ENCODE measurements around the gene SHLD2. TPM values are rescaled to one million over a fixed set of nuclear protein-coding genes. Genes with fewer than 3 reads are reported as not detected.

Gene SHLD2
- total and polyA plus RNA-seq, 7 donors: 7.9 to 25.7 (median 13.9) TPM

DNA sequence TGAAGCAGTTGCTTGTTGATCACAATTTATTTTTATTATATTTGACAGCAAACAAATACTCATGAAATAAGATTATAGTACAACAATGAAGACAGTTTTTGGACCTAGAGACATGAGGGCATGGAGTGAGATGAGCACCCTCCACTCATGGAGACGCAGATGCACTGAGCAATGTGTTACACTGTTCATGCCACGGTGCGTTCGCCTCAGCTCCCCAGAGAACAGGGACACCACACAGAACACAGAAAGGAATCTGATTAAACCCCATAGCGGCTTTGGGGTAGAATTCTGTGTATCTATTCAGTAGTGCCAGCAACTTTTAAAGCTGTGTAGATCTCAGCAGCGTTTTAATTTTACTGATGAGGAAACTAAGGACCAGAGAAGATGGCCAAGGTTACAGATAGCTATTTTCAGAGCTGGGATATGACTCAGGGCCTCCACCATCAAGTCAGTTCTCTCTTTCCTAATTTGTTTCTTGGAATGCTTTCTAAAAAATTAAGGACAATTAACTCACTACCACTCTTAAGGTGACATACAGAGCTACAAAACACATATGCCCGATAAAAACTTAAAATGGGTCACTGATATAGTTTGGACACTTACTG, 41.3 kb upstream of the SHLD2 start:
- intact Hi-C loops (cut with DNase I): no loop called here
- Histone ChIP-seq H3K27ac (no peak overlapping the region), H3K4me1 (peaks cover 8% of the 10 kb centered on the region), H3K4me3 (no peak overlapping the region), H3K9me3 (no peaks in the 10 kb centered on the region), H3K27me3 (ENCODE audit: insufficient read depth in 3 of 3, low read length in 2 of 3) (no peaks in the 10 kb centered on the region), H3K36me3 (ENCODE audit: insufficient read depth in 1 of 2, low read depth in 1 of 2) (peaks cover 4 to 98% of the 10 kb centered on the region in 2 donors)
- no peak for TF ChIP-seq CTCF (IDR thresholded peaks at IDR 0.05)
- DNase-seq (no peak), ATAC-seq (peak in 2 of 4 donors; percentile 57 to 61)
- 73 to 89% (median 81%) methylated on average over 7 of the region's 7 CpGs for WGBS, 3 donors

DNA sequence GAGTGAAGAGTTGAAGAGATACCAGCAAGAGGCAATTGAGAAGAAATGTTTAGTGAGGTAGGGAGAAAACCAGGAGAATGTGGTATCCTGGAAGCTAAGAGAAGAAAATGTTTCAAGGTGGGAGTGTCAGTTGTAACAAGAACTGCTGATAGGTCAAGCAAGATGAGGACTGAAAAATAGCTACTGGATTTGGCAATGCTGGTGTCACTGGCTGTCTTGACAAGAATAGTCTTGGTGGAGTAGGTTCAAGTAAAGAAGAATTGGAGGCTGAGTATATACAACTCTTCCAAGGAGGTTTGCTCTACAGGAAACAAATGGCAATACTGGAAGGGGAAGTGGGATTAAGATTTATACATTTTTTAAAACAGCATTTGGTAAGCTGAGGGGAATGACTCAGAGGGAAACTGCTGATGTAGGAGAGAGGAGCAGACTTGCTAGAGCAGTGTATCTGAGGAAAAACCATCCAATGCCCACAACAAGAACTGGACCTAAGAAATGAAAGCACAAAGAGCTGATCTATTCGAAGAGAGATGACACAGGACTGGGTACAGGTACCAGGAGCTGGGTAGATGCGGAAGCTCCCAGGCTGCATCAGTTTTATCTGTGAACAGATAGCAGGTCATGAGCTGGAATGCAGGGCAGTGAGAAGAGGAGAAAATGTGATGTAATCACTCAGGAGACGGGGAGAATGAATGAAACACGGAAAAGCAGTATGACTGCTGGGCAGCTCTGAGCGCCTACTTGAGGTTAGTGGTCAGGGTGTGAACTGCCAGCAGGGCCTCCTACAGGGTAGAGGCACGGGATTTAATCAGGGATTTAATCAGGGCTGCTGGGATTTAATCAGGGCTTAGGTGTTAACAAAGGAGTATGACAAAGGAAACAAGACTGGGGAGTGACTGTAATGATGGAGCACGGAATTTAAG, 40.4 kb upstream of the SHLD2 start:
- Histone ChIP-seq H3K9me3 (no peaks in the 10 kb centered on the region), H3K27ac (no peak overlapping the region), H3K4me1 (peaks cover 8% of the 10 kb centered on the region), H3K36me3 (ENCODE audit: insufficient read depth in 1 of 2, low read depth in 1 of 2) (peaks cover 4 to 99% of the 10 kb centered on the region in 2 donors), H3K4me3 (no peak overlapping the region), H3K27me3 (ENCODE audit: insufficient read depth in 3 of 3, low read length in 2 of 3) (no peaks in the 10 kb centered on the region)
- intact Hi-C loops (cut with DNase I): no loop called here
- WGBS, 3 donors: 84 to 88% (median 88%) methylated on average over 7 of the region's 7 CpGs
- DNase-seq (no peak), ATAC-seq (peak in 3 of 4 donors; percentile 23 to 75 (median 70))
- TF ChIP-seq CTCF (IDR thresholded peaks at IDR 0.05): no peak

DNA sequence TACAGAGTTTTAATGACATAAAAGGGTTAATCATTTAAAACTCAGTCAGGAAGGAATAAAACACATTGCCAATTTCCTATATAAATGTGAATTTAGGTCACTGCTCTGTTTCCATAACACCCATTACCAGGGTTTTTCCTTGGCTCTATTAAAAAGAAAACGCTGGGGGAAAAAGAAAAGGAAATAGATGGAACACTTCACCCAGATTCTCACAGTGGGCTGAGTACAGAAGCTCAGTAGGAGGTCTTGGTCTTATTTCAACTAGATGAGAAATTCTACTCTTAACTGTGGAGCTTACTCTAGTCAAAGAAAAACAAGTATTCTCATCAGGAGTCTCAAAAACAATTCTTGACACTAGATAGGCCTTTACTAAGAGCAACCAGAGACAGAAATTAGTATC, 36.8 kb upstream of the SHLD2 start:
- 61 to 68% (median 67%) methylated on average over 1 of the region's 1 CpG for WGBS, 3 donors
- DNase-seq (no peak), ATAC-seq (no peak)
- TF ChIP-seq CTCF (IDR thresholded peaks at IDR 0.05): no peak
- H3K36me3 ChIP-seq (ENCODE audit: insufficient read depth in 1 of 2, low read depth in 1 of 2): peaks cover 6 to 99% of the 10 kb centered on the region in 2 donors
- intact Hi-C loops (cut with DNase I): no loop called here
- H3K27ac ChIP-seq: no peak overlapping the region
- no peaks in the 10 kb centered on the region for H3K27me3 ChIP-seq (ENCODE audit: insufficient read depth in 3 of 3, low read length in 2 of 3)
- H3K4me1 ChIP-seq: peaks cover 3% of the 10 kb centered on the region
- H3K4me3 ChIP-seq: no peak overlapping the region
- H3K9me3 ChIP-seq: no peaks in the 10 kb centered on the region

DNA sequence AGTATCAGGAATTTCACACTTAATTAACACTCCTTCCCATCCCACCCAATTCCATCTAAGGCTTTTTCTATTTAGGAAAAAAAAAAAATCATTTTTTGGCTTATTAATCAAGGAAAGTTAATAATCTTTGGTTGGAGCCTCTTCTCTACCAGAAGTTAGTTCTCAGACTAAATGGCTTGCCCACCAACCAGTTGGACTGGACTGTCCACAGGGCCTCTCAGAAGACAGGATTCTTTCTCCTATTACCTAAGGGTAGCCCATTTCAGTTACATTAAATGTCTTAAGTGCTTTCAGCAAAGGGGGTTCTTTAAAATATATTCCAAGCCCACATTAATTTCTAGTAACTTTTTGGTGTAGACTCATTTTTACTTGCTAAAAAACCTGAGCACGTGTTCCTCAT, 35.6 kb upstream of the SHLD2 start:
- DNase-seq (no peak), ATAC-seq (no peak)
- Histone ChIP-seq H3K9me3 (no peaks in the 10 kb centered on the region), H3K4me1 (no peaks in the 10 kb centered on the region), H3K27me3 (ENCODE audit: insufficient read depth in 3 of 3, low read length in 2 of 3) (no peaks in the 10 kb centered on the region), H3K4me3 (no peak overlapping the region), H3K36me3 (ENCODE audit: insufficient read depth in 1 of 2, low read depth in 1 of 2) (peaks cover 4 to 100% of the 10 kb centered on the region in 2 donors), H3K27ac (no peak overlapping the region)
- no peak for TF ChIP-seq CTCF (IDR thresholded peaks at IDR 0.05)
- 97 to 98% (median 97%) methylated on average over 1 of the region's 1 CpG for WGBS, 3 donors
- intact Hi-C loops (cut with DNase I): no loop called here

Data from psoas muscle (tissue), 8 donors.